H9 (cell line): ENCODE data around the gene HPGDS. TPM values are rescaled to one million over a fixed set of nuclear protein-coding genes. Genes with fewer than 3 reads are reported as not detected.

Experiments used
- DNase-seq: peaks from one replicate; pipeline ENCODE4 v3.0.0-alpha.2; 2017
- H2AFZ ChIP-seq: one replicate; pipeline ENCODE4 v1.6.1; 2013; ENCODE audit warnings: mild to moderate bottlenecking, low read length, control low read depth, moderate library complexity
- H2AK5ac ChIP-seq: 2 replicates; pipeline ENCODE4 v1.6.1; 2013; ENCODE audit warnings: low read length, control low read depth, mixed read lengths; ENCODE audit not compliant: insufficient read length
- H2BK120ac ChIP-seq: one replicate; pipeline ENCODE4 v1.6.1; 2013; ENCODE audit warnings: low read depth, mild to moderate bottlenecking, low read length, control low read depth, inconsistent platforms; ENCODE audit not compliant: poor library complexity, severe bottlenecking
- H2BK12ac ChIP-seq: 2 replicates; pipeline ENCODE4 v1.6.1; 2013; ENCODE audit warnings: low read length, control low read depth, mixed read lengths, low read depth; ENCODE audit not compliant: insufficient read length
- H2BK15ac ChIP-seq: 2 replicates; pipeline ENCODE4 v1.6.1; 2013; ENCODE audit warnings: low read depth, low read length, control low read depth
- H2BK20ac ChIP-seq: one replicate; pipeline ENCODE4 v1.6.1; 2013; ENCODE audit warnings: low read depth, mild to moderate bottlenecking, low read length, control low read depth, inconsistent platforms; ENCODE audit not compliant: poor library complexity, severe bottlenecking
- H2BK5ac ChIP-seq: 2 replicates; pipeline ENCODE4 v1.6.1; 2013; ENCODE audit warnings: low read length, control low read depth, mixed read lengths; ENCODE audit not compliant: insufficient read length
- H3K14ac ChIP-seq: 2 replicates; pipeline ENCODE4 v1.6.1; 2013; ENCODE audit warnings: low read length, control low read depth; ENCODE audit not compliant: insufficient read depth
- H3K18ac ChIP-seq: 2 replicates; pipeline ENCODE4 v1.6.1; 2013; ENCODE audit warnings: low read depth, mild to moderate bottlenecking, mixed read lengths, low read length, control low read depth; ENCODE audit not compliant: insufficient read length
- H3K23ac ChIP-seq: 2 replicates; pipeline ENCODE4 v1.6.1; 2013; ENCODE audit warnings: low read length, control low read depth, mixed read lengths, low read depth; ENCODE audit not compliant: insufficient read length
- H3K23me2 ChIP-seq: 2 replicates; pipeline ENCODE4 v1.6.1; 2013; ENCODE audit warnings: low read depth, mild to moderate bottlenecking, mixed read lengths, low read length, control low read depth; ENCODE audit not compliant: insufficient read length, poor library complexity, severe bottlenecking
- H3K27ac ChIP-seq: 2 replicates; pipeline ENCODE4 v1.5.1; 2013; ENCODE audit warnings: low read length, control low read depth, mixed read lengths, low read depth; ENCODE audit not compliant: insufficient read length
- H3K27me3 ChIP-seq: 2 replicates; pipeline ENCODE4 v1.6.1; 2013; ENCODE audit warnings: low read length, control low read depth, inconsistent platforms; ENCODE audit not compliant: insufficient read depth
- H3K4ac ChIP-seq: 2 replicates; pipeline ENCODE4 v1.6.1; 2013; ENCODE audit warnings: low read depth, mild to moderate bottlenecking, control low read depth, inconsistent platforms, low read length, moderate library complexity
- H3K4me1 ChIP-seq: 2 replicates; pipeline ENCODE4 v1.6.1; 2013; ENCODE audit warnings: low read length, control low read depth, inconsistent platforms; ENCODE audit not compliant: insufficient read depth
- H3K4me2 ChIP-seq: 2 replicates; pipeline ENCODE4 v1.6.1; 2013; ENCODE audit warnings: low read length, control low read depth, mixed read lengths; ENCODE audit not compliant: insufficient read length, insufficient read depth
- H3K56ac ChIP-seq: 2 replicates; pipeline ENCODE4 v1.6.1; 2013; ENCODE audit warnings: low read depth, mild to moderate bottlenecking, mixed read lengths, low read length, control low read depth; ENCODE audit not compliant: insufficient read length
- H3K79me1 ChIP-seq: 2 replicates; pipeline ENCODE4 v1.6.1; 2013; ENCODE audit warnings: low read depth, mild to moderate bottlenecking, moderate library complexity, low read length, control low read depth, inconsistent platforms; ENCODE audit not compliant: insufficient read depth, poor library complexity, severe bottlenecking
- H3K79me2 ChIP-seq: 2 replicates; pipeline ENCODE4 v1.6.1; 2013; ENCODE audit warnings: low read length, control low read depth, inconsistent platforms; ENCODE audit not compliant: insufficient read depth
- H3K9ac ChIP-seq: 2 replicates; pipeline ENCODE4 v1.6.1; 2013; ENCODE audit warnings: low read length, control low read depth, mixed read lengths; ENCODE audit not compliant: insufficient read length; ENCODE audit errors: extremely low read depth
- H3K9me3 ChIP-seq: one replicate; pipeline ENCODE4 v1.6.1; 2013; ENCODE audit warnings: low read depth, low read length, inconsistent platforms; ENCODE audit not compliant: control insufficient read depth
- H3T11ph ChIP-seq: one replicate; pipeline ENCODE4 v1.6.1; 2013; ENCODE audit warnings: mild to moderate bottlenecking, low read length, control low read depth, inconsistent platforms
- H4K20me1 ChIP-seq: one replicate; pipeline ENCODE4 v1.6.1; 2013; ENCODE audit not compliant: control insufficient read depth, insufficient read length, insufficient read depth
- H4K5ac ChIP-seq: 2 replicates; pipeline ENCODE4 v1.6.1; 2013; ENCODE audit warnings: low read depth, mild to moderate bottlenecking, mixed read lengths, low read length, control low read depth; ENCODE audit not compliant: insufficient read length
- H4K8ac ChIP-seq: replicated peaks from 2 replicates; pipeline ENCODE4 v1.6.1; 2013; ENCODE audit warnings: low read length, control low read depth, mixed read lengths, low read depth; ENCODE audit not compliant: insufficient read length
- H4K91ac ChIP-seq: 2 replicates; pipeline ENCODE4 v1.6.1; 2013; ENCODE audit warnings: low read depth, mild to moderate bottlenecking, moderate library complexity, mixed read lengths, low read length, control low read depth; ENCODE audit not compliant: insufficient read length
- H3K27ac Mint-ChIP-seq, 3 experiments: 2 replicates in 2 of 3; 3 replicates in 1 of 3; pipeline ENCODE4 v1.8.0; 2020 to 2021; ENCODE audit warnings: mixed read lengths in 3 of 3, mild to moderate bottlenecking in 1 of 3, moderate library complexity in 1 of 3
- H3K27me3 Mint-ChIP-seq: 2 replicates; pipeline ENCODE4 v1.8.0; 2021; ENCODE audit warnings: low read depth, mild to moderate bottlenecking, moderate library complexity, mixed read lengths
- H3K36me3 Mint-ChIP-seq, 3 experiments: 2 replicates in 2 of 3; 3 replicates in 1 of 3; pipeline ENCODE4 v1.8.0; 2020 to 2021; ENCODE audit warnings: low read depth in 3 of 3, mixed read lengths in 3 of 3; ENCODE audit not compliant: insufficient read depth in 1 of 3
- H3K4me1 Mint-ChIP-seq, 2 experiments: 2 replicates each; pipeline ENCODE4 v1.8.0; 2020; ENCODE audit warnings: mixed read lengths in 2 of 2
- H3K4me3 Mint-ChIP-seq, 2 experiments: 2 replicates in 1 of 2; 3 replicates in 1 of 2; pipeline ENCODE4 v1.8.0; 2020 to 2021; ENCODE audit warnings: mild to moderate bottlenecking in 2 of 2, mixed read lengths in 2 of 2, moderate library complexity in 1 of 2
- H3K9me3 Mint-ChIP-seq, 2 experiments: 2 replicates in 1 of 2; 3 replicates in 1 of 2; pipeline ENCODE4 v1.8.0; 2020; ENCODE audit warnings: mild to moderate bottlenecking in 2 of 2, mixed read lengths in 2 of 2, moderate library complexity in 1 of 2
- WGBS: extraction: QIAGEN DNeasy Blood & Tissue Kit; methylation state at CpG from one replicate; pipeline ENCODE4 v1.1.7; 2013; ENCODE audit warnings: missing lambda C conversion rate, low lambda C conversion rate, mixed read lengths; ENCODE audit not compliant: insufficient read length; ENCODE audit errors: extremely low coverage; 5-methylcytosine and 5-hydroxymethylcytosine counted together
- total RNA-seq: library from RNA; stranded (reverse); gene quantifications from 2 replicates; pipeline ENCODE4 v1.2.1, GENCODE V29; 2021
- TF ChIP-seq, protein P1 (sequence below): fragments of 200-600 bp; sonication (generic); conservative IDR thresholded peaks from 3 replicates; pipeline ENCODE4 v1.8.0; 2021; ENCODE audit warnings: antibody characterized with exemption, mild to moderate bottlenecking

HPGDS gene
- total RNA-seq, 1 experiment from 2014 or later: not detected

DNA sequence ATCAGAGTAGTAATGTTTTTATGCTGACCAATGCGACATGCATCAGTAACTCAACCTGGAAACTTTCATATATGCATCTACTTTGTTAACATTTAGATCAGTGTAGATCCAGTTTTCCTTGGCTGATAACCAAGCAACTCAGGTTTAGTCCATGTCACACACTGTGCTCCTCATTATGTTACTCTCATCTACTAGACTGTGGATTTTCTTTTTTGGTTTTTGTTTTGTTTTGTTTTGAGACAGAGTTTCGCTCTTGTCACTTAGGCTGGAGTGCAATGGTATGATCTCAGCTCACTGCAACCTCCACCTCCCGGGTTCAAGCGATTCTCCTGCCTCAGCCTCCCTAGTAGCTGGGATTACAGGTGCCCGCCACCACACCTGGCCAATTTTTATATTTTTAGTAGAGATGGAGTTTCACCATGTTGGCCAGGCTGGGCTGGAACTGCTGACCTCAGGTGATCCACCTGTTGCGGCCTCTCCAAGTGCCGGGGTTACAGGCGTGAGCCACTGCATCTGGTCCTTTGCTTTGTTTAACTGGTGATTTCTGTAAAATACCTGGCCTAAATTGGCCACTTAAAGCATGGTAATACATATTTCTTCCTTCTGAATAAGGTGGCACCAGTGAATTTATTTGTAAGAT lies 86.4 kb downstream of the HPGDS start:
- H2AFZ ChIP-seq: no peak overlapping the region
- no peaks in the 10 kb centered on the region for H3K79me1 ChIP-seq
- no peaks in the 10 kb centered on the region for H3K79me2 ChIP-seq
- no peak overlapping the region for H3K4ac ChIP-seq
- no peaks in the 10 kb centered on the region for H3K4me1 Mint-ChIP-seq
- no peak overlapping the region for H4K5ac ChIP-seq
- H3K27ac ChIP-seq: no peak overlapping the region
- WGBS: no CpG with 5 or more reads among the region's 8 CpGs
- H2BK120ac ChIP-seq: no peak overlapping the region
- H3K14ac ChIP-seq: no peak overlapping the region
- TF ChIP-seq, protein P1, sequence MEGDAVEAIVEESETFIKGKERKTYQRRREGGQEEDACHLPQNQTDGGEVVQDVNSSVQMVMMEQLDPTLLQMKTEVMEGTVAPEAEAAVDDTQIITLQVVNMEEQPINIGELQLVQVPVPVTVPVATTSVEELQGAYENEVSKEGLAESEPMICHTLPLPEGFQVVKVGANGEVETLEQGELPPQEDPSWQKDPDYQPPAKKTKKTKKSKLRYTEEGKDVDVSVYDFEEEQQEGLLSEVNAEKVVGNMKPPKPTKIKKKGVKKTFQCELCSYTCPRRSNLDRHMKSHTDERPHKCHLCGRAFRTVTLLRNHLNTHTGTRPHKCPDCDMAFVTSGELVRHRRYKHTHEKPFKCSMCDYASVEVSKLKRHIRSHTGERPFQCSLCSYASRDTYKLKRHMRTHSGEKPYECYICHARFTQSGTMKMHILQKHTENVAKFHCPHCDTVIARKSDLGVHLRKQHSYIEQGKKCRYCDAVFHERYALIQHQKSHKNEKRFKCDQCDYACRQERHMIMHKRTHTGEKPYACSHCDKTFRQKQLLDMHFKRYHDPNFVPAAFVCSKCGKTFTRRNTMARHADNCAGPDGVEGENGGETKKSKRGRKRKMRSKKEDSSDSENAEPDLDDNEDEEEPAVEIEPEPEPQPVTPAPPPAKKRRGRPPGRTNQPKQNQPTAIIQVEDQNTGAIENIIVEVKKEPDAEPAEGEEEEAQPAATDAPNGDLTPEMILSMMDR: no peak
- H3K27me3 Mint-ChIP-seq: no peaks in the 10 kb centered on the region
- no peaks in the 10 kb centered on the region for H3K9me3 Mint-ChIP-seq
- H3K23me2 ChIP-seq: no peaks in the 10 kb centered on the region
- no peak overlapping the region for H2AK5ac ChIP-seq
- no peak overlapping the region for H3K23ac ChIP-seq
- no peaks in the 10 kb centered on the region for H3K27me3 ChIP-seq
- H3K18ac ChIP-seq: no peak overlapping the region
- no peaks in the 10 kb centered on the region for H3K9me3 ChIP-seq
- no peaks in the 10 kb centered on the region for H3K4me1 ChIP-seq
- no peak overlapping the region for H3K56ac ChIP-seq
- H3T11ph ChIP-seq: no peak overlapping the region
- H2BK20ac ChIP-seq: no peak overlapping the region
- no peak overlapping the region for H3K4me3 Mint-ChIP-seq
- H3K9ac ChIP-seq: no peak overlapping the region
- H3K36me3 Mint-ChIP-seq: peaks cover 12 to 43% (median 36%) of the 10 kb centered on the region in 3 experiments; a peak in 6 of 7 replicates
- H2BK5ac ChIP-seq: no peak overlapping the region
- no peak for DNase-seq
- H3K27ac Mint-ChIP-seq: no peak overlapping the region; a peak in 1 of 7 replicates
- no peak overlapping the region for H2BK15ac ChIP-seq
- no peak overlapping the region for H4K8ac ChIP-seq
- H3K4me2 ChIP-seq: no peak overlapping the region
- no peaks in the 10 kb centered on the region for H4K20me1 ChIP-seq
- no peak overlapping the region for H4K91ac ChIP-seq
- H2BK12ac ChIP-seq: no peak overlapping the region
